ENCODE data around the gene CCM2.
"Not testable (repeated sequence)": the region's sequence is repeated elsewhere in the genome, so short reads cannot be mapped to it uniquely, and the experiment has no call there.

CCM2 gene

DNA sequence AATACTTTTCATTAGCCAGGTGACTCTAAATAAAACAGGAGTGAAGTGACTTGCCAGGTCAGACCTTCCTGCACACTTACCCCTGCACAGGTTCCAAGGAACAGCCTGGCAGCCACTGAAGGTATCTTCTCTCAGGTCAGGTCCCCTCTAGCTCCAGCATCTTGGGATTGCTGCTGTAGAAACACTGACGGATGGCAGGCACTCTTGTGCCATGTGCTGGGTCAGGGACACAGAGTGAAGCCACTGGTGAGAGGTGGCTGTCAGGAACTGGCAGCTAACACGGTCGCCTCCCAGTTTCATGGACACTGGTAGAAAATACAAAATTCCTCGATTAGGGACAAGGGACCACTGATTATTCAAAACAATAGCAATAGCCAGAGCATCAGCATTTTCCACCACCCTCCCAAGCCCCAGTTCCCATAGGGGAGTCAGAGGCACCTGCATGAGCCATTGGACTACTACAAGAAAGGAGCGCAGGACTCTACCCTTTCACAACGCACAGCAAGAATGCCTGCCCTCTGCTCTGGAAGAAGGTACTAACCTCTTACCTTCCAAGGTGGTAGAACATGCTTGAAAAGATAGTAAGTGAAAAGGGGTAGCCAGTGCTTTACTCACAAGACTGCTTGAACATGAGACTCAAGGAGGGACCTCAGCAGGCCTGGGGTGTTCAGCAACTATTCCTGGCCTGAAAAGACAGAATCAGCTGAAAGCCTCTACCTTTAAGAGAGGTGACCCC lies 16.1 kb upstream of the CCM2 start:
- DNase-seq (ENCODE audit: insufficient read length) (no peak), FAIRE-seq (no peak)
- TF ChIP-seq TAF1 (IDR thresholded peaks at IDR 0.05; ENCODE audit: borderline replicate concordance, low read depth, low read length): no peak
- TF ChIP-seq POLR2A (IDR thresholded peaks at IDR 0.05; ENCODE audit: low read depth, low read length): no peak; the same call in 1 of the 2 replicates
- no peak; the same call in 1 of the 2 replicates for TF ChIP-seq POLR2AphosphoS5 (IDR thresholded peaks at IDR 0.05; ENCODE audit: low read depth, low read length)

DNA sequence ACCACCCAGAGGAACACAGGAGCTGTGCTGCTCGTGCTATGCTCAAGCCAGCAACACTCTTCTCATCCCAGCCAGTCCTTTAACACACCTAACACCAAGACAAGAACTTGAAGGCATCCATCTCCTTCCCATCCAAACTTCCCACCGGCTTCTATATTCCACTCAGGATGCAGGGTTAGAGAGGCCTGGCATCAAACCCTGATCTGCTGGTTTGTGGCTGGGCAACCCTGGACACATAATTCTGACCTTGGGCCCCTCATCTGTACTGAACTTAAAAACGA lies 15.6 kb upstream of the CCM2 start:
- FAIRE-seq: no peak
- no peak for DNase-seq (ENCODE audit: insufficient read length)
- TF ChIP-seq TAF1 (IDR thresholded peaks at IDR 0.05; ENCODE audit: borderline replicate concordance, low read depth, low read length) (no peak), POLR2AphosphoS5 (IDR thresholded peaks at IDR 0.05; ENCODE audit: low read depth, low read length) (peak; percentile 66; the same call in 1 of the 2 replicates), POLR2A (IDR thresholded peaks at IDR 0.05; ENCODE audit: low read depth, low read length) (0 out of 2 replicates have a peak, but pooled peaks have one; percentile 43)

DNA sequence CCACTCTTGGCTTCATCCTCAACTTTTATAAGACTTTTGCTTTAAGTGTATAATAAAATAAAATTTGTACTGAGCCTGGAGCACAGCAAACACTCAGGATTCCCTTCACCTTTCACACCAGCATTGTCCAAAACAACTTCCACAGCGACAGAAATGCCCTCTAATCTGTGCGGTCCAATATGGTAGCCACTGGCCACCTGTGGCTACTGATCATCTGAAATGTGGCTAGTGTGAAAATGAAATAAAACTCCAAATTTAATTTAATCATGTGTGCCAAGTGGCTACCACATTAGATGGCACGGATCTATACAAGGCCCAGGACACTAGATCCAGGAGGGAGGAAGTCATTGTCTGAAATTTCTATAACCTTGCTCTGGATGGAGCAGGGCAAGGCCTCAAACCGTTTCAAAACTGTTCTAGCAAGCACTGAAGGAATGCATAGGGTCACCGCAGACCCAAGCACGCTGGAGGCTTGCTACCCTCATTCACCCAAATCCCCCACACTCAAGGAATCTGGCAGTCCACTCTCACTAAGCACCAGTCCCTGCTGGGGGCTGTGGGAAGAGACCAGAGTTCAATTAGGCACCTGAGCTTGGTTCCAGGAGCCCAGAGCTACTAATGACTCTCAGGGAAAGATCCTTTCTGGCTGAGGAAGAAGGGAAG lies 14.8 kb upstream of the CCM2 start:
- no peak for FAIRE-seq
- DNase-seq (ENCODE audit: insufficient read length): no peak
- TF ChIP-seq POLR2AphosphoS5 (IDR thresholded peaks at IDR 0.05; ENCODE audit: low read depth, low read length) (0 out of 2 replicates have a peak, but pooled peaks have one; percentile 28), POLR2A (IDR thresholded peaks at IDR 0.05; ENCODE audit: low read depth, low read length) (no peak), TAF1 (IDR thresholded peaks at IDR 0.05; ENCODE audit: borderline replicate concordance, low read depth, low read length) (no peak)

DNA sequence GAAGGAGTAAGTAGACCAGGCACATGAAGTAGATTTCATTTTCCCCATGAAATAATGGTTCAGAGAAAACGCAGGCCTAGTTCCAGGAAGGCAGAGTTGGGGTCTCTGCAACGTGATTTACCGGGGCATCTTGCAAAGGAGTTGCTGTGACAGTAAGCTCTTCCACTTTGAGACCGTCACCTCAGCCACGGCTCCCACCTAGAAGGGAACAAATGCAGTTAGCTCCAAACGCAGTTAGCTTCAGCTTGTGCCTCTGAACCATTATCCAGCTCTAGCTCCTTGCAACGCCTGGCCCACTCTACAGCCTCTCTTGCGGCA lies 14.1 kb upstream of the CCM2 start:
- TF ChIP-seq TAF1 (IDR thresholded peaks at IDR 0.05; ENCODE audit: borderline replicate concordance, low read depth, low read length) (no peak), POLR2A (IDR thresholded peaks at IDR 0.05; ENCODE audit: low read depth, low read length) (no peak), POLR2AphosphoS5 (IDR thresholded peaks at IDR 0.05; ENCODE audit: low read depth, low read length) (no peak)
- FAIRE-seq (no peak), DNase-seq (ENCODE audit: insufficient read length) (no peak)

DNA sequence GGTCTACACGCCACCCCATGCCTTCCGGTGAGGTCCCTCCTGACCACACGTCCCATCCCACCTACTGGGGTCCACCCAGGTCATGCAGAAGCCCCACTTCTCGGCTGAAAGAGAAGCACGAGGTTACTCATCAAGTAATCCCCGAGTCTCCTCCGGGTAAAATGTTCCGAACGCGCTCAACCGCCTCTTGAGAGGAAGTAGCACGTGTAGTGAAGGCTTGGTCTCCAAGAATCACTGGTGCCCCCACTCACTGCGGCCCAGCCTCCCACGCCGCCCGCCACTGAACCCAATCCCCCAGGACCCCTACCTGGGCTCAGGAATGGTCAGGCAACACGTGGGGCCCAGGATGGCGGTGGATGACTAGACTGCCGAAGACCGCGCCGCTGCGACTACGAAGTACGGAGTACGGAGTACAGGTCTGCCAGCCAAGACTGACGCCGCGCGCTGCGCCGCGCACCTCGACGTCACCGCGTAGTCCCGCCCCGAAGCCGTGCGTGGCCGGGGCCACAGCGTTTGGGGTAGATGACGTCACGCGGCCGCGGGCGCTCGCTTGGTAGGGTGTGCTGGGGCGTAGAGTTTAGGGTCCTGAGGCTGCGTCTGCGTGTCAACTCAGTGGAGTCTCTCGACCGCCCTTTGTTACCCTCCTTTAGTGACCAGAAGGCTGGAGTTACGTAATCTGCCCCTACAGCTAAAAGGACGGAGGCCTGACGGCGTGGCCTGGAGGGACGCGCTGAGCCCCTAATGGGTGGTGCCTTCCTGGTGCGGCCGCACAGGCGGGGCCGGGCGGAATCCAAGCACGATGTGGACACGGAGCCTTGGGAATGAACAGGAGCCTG lies 13.6 kb upstream of the CCM2 start:
- no peak for DNase-seq (ENCODE audit: insufficient read length)
- FAIRE-seq: peak; percentile 98
- TF ChIP-seq TAF1 (IDR thresholded peaks at IDR 0.05; ENCODE audit: borderline replicate concordance, low read depth, low read length) (peak; percentile 98), POLR2A (IDR thresholded peaks at IDR 0.05; ENCODE audit: low read depth, low read length) (peak; percentile 99), POLR2AphosphoS5 (IDR thresholded peaks at IDR 0.05; ENCODE audit: low read depth, low read length) (peak; percentile 99)

DNA sequence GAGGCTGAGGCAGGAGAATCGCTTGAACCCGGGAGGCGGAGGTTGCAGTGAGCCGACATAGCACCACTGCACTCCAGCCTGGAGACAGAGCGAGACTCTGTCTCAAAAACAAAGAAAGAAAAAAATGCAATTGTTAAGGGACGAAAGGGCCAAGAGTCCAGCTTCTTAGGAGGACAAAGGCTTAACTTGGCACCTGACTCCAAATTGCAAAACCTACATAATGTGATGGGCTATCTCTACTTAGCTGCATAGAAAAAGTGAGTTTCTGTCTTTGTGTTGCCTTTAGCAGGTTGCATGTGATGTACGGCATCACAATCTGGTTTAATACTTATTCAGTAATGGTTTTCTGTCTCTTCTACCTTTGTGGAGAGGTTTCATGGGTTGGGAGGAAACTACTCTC lies 12.5 kb upstream of the CCM2 start:
- FAIRE-seq: no peak

DNA sequence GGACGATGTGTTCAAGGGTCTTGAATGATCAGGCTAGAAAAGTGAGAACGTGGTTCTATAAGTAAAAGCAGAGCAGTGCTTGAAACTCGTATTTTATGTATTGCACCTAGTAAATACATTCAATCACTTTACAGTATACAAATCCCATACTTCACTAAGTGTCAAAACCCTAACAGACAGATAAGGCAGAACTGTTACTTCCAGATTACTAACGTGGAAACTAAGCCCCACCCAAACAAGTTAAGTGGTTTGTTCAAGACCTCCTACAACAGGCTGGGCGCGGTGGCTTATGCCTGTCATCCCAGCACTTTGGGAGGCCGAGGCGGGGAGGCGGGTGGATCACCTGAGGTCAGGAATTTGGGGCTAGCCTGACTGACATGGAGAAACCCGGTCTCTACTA lies 12.0 kb upstream of the CCM2 start:
- DNase-seq (ENCODE audit: insufficient read length) (no peak), FAIRE-seq (no peak)
- TF ChIP-seq TAF1 (IDR thresholded peaks at IDR 0.05; ENCODE audit: borderline replicate concordance, low read depth, low read length) (no peak), POLR2A (IDR thresholded peaks at IDR 0.05; ENCODE audit: low read depth, low read length) (no peak), POLR2AphosphoS5 (IDR thresholded peaks at IDR 0.05; ENCODE audit: low read depth, low read length) (no peak)

More for the DNA sequence above, 12.5 kb upstream of the CCM2 start:
- no peak for DNase-seq (ENCODE audit: insufficient read length)
- no peak for TF ChIP-seq POLR2AphosphoS5 (IDR thresholded peaks at IDR 0.05; ENCODE audit: low read depth, low read length)
- no peak for TF ChIP-seq TAF1 (IDR thresholded peaks at IDR 0.05; ENCODE audit: borderline replicate concordance, low read depth, low read length)
- no peak for TF ChIP-seq POLR2A (IDR thresholded peaks at IDR 0.05; ENCODE audit: low read depth, low read length)

DNA sequence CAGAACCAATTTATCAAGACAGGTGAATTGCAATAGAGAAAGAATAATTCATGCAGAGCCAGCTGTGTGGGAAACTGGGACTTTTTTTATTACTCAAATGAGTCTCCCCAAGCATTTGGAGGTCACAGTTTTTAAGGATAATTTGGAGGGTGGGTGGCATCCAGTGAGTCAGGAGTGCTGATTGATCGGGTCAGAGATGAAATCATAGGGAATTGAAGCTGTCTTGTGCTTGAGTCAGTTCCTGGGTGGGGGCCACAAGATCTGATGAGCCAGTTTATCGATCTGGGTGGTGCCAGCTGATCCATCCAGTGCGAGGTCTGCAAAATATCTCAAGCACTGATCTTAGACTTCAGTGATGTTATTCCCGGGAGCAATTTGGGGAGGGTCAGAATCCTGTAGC lies 11.3 kb upstream of the CCM2 start:
- no peak for TF ChIP-seq POLR2A (IDR thresholded peaks at IDR 0.05; ENCODE audit: low read depth, low read length)
- no peak for DNase-seq (ENCODE audit: insufficient read length)
- FAIRE-seq: no peak

DNA sequence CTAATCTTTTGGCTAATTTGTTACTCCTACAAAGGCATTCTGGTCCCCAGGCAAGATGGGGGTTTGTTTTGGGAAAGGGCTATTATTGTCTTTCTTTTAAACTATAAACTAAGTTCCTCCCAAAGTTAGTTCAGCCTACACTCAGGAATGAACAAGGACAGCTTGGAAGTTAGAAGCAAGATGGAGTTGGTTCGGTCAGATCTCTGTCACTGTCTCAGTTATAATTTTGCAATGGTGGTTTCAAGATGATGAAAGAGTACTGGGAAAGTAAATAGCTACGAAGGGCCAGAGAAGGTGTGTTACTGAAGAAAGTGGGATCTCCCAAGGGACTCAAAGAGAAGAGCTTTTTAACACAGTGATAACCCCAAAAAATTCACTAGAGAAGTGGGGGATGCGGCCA lies 10.9 kb upstream of the CCM2 start:
- no peak for FAIRE-seq

DNA sequence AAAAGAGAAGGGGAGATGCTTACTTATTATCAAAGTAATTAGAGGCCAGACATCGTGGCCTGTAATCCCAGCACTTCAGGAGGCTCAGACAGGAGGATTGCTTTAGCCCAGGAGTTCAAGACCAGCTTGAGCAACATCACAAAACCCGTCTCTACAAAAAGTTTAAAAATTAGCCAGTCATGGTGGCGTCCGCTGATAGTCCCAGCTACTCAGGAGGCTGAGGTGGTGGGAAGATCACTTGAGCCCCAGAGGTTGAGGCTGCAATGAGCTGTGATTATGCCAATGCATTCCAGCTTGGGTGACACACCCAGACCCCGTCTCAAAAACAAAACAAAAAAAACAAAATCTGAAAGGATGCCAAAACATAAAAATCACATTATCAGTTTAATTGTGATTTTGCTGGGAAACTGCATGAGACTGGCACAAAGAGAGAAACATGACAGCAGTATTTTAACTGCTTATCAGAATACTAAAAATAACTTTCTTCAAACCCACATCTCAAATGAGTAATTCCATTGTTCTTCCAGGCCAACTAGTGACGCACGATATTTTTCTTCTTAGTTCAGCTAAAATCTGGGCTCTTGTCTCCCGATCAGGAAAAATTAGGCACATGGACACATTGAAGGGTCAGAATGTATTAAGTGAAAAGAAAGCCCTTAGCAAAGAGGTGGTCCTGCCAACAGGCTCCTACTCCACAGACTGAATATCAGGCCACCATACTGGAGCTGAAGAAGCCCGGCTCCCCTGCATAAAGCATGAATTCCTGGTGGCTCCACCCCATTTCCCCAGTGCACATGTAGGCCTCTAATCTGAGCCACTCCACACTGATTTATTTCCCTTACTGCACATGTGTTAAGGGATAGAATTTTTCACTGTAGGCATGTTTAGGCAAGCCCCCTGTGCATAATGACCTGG lies 9.6 kb upstream of the CCM2 start:
- FAIRE-seq (no peak), DNase-seq (ENCODE audit: insufficient read length) (no peak)
- TF ChIP-seq POLR2A (IDR thresholded peaks at IDR 0.05; ENCODE audit: low read depth, low read length) (no peak), POLR2AphosphoS5 (IDR thresholded peaks at IDR 0.05; ENCODE audit: low read depth, low read length) (no peak), TAF1 (IDR thresholded peaks at IDR 0.05; ENCODE audit: borderline replicate concordance, low read depth, low read length) (no peak)

More for the DNA sequence above, 10.9 kb upstream of the CCM2 start:
- DNase-seq (ENCODE audit: insufficient read length): no peak
- TF ChIP-seq POLR2AphosphoS5 (IDR thresholded peaks at IDR 0.05; ENCODE audit: low read depth, low read length) (no peak), POLR2A (IDR thresholded peaks at IDR 0.05; ENCODE audit: low read depth, low read length) (no peak), TAF1 (IDR thresholded peaks at IDR 0.05; ENCODE audit: borderline replicate concordance, low read depth, low read length) (no peak)

DNA sequence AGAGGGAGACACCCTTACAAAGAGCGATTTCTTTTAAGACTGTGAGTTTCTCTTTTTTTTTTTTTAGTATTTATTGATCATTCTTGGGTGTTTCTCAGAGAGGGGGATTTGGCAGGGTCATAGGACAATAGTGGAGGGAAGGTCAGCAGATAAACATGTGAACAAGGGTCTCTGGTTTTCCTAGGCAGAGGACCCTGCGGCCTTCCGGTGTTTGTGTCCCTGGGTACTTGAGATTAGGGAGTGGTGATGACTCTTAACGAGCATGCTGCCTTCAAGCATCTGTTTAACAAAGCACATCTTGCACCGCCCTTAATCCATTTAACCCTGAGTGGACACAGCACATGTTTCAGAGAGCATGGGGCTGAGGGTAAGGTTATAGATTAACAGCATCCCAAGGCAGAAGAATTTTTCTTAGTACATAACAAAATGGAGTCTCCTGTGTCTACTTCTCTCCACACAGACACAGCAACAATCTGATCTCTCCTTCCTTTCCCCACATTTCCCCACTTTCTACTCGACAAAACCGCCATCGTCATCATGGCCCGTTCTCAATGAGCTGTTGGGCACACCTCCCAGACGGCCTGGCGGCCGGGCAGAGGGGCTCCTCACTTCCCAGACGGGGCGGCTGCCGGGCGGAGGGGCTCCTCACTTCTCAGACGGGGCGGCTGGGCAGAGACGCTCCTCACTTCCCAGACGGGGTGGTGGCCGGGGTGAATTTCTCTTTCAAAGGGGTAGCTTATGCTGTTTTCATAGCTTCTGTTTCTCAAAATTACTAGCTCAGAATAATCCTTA lies 7.8 kb upstream of the CCM2 start:
- not testable (repeated sequence) for DNase-seq (ENCODE audit: insufficient read length); FAIRE-seq
